Panc1 (cell line): ENCODE results near the gene OR6T1.

Experiments used
- POLR2AphosphoS5 ChIP-seq: IDR thresholded peaks from 2 replicates; pipeline ENCODE4 v1.6.1; 2012; ENCODE audit warnings: mild to moderate bottlenecking, low read depth, low read length, moderate library complexity
- TCF7L2 ChIP-seq: IDR thresholded peaks from 2 replicates; pipeline ENCODE4 v1.6.1; 2011; ENCODE audit warnings: mild to moderate bottlenecking, low read depth, low read length, inconsistent platforms
- TF ChIP-seq, protein P1 (sequence below): fragments of 450-650 bp; IDR thresholded peaks from 2 replicates; pipeline ENCODE4 v1.5.1; 2017; ENCODE audit warnings: mild to moderate bottlenecking

DNA sequence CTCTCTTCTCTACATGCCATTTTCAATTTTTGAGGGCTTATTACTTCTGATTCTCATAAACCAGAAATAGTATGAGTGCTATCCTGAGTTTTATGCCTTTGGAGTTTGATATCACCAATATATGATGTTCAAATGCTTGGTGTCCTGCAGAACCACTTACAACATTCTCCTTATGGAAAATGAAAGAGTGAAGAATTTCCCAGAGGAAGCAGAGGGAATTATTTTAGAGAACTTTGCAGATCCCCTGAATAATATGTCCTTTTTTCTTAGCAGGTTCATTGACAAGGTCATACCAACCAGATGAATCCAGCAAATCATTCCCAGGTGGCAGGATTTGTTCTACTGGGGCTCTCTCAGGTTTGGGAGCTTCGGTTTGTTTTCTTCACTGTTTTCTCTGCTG lies 4.3 kb downstream of the OR6T1 start, which contains the start of gene OR4D5:
- TF ChIP-seq, protein P1, sequence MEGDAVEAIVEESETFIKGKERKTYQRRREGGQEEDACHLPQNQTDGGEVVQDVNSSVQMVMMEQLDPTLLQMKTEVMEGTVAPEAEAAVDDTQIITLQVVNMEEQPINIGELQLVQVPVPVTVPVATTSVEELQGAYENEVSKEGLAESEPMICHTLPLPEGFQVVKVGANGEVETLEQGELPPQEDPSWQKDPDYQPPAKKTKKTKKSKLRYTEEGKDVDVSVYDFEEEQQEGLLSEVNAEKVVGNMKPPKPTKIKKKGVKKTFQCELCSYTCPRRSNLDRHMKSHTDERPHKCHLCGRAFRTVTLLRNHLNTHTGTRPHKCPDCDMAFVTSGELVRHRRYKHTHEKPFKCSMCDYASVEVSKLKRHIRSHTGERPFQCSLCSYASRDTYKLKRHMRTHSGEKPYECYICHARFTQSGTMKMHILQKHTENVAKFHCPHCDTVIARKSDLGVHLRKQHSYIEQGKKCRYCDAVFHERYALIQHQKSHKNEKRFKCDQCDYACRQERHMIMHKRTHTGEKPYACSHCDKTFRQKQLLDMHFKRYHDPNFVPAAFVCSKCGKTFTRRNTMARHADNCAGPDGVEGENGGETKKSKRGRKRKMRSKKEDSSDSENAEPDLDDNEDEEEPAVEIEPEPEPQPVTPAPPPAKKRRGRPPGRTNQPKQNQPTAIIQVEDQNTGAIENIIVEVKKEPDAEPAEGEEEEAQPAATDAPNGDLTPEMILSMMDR: no peak
- TF ChIP-seq TCF7L2 (no peak), POLR2AphosphoS5 (no peak)
